ENCODE results near the gene OBP2A. TPM values are rescaled to one million over a fixed set of nuclear protein-coding genes. Genes with fewer than 3 reads are reported as not detected.
"Not testable (repeated sequence)": the region's sequence is repeated elsewhere in the genome, so short reads cannot be mapped to it uniquely, and the experiment has no call there.

OBP2A gene
- total RNA-seq, 2 experiments from 2014 or later = not detected

DNA sequence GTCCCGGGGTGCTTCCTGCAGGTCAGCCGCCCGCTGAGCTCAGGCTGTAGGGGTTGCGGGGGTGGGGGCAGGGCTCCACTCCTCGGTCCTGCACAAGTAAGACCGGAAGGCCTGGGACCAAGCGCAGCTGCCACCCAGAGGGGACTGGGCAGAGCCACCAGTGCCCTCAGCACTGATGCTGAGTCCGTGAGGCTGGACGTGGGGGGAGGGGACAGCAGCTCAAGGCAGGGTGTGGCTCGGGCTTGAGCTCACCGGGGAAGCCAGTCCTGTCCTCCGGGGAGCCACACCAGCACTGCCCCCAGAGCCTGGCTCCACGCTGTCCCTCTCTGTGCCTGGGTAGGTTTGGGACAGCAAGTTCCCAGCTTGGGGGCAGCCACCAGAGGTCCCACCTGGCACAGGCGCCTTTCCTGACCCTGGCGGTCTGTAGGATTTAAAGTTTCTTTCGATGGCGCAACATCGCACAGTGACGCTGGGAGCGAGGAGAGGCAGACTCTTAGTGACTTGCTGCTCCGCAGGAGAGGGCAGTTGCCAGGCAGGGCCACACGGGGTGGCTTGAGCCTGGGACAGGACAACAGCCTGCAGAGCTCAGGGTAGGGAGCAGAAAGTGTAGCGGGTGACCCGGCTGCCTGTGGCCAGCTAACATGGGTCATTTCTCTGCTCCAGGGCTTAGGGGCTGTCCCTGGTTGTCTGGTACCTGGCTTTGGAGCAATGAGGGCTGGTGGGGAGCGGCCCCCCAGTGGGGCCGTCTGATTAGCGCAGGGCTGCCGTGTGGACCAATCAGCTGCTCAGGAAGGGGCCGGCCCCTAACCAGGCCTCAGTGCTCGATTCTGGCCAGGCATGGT lies 19.0 kb upstream of the OBP2A start:
- H3K4me3 Mint-ChIP-seq = no peak overlapping the region
- no peak overlapping the region for H3K27ac Mint-ChIP-seq
- no peaks in the 10 kb centered on the region for H3K27me3 Mint-ChIP-seq
- no peaks in the 10 kb centered on the region for H3K9me3 Mint-ChIP-seq
- H3K36me3 Mint-ChIP-seq (ENCODE audit: low read depth) = no peaks in the 10 kb centered on the region
- ChIA-PET POLR2A (interaction anchor here (0.6 kb wide), 1 partner anchor 731 kb away, joined by 3 read pairs; no protein-coding TSS in a partner anchor), CTCF (no interaction called here)
- peaks cover 2% of the 10 kb centered on the region for H3K4me1 Mint-ChIP-seq
- DNase-seq = no peak

GRCh38 chr9:135528842-135529435 lies 17.0 kb upstream of the OBP2A start:
- H3K27ac Mint-ChIP-seq; POLR2A ChIA-PET; H3K4me3 Mint-ChIP-seq; H3K4me1 Mint-ChIP-seq; H3K27me3 Mint-ChIP-seq; CTCF ChIA-PET; DNase-seq; H3K36me3 Mint-ChIP-seq (ENCODE audit: low read depth); H3K9me3 Mint-ChIP-seq: not testable (repeated sequence)

- Mint-ChIP-seq H3K4me3 (no peak overlapping the region), H3K27ac (no peak overlapping the region), H3K27me3 (peaks cover 9% of the 10 kb centered on the region), H3K4me1 (peaks cover 2% of the 10 kb centered on the region), H3K9me3 (no peaks in the 10 kb centered on the region), H3K36me3 (ENCODE audit: low read depth) (no peaks in the 10 kb centered on the region)
- CTCF ChIA-PET = no interaction called here
- POLR2A ChIA-PET = no interaction called here
- no peak for DNase-seq
These were observed 15.8 kb upstream of the OBP2A start for GRCh38 chr9:135530146-135530545.

DNA sequence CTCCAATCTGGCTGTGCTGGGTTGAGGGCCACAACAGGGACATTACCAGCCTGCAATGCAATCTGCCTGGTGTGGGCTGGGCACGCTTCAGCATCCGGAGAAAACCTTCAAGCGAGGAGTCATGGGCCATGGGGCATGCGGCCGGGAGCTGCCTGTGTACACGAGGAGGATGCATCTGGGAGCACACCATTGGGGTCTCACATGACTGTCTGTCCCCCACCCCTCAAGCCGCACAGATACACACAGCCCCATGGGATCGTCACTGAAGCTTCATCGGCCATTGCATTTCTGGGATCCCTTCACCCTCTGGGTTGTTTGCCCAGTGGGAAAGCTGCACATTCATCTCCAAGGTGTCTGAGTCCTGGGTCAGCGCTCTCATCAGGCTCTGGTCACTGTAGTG lies 14.8 kb upstream of the OBP2A start:
- no peak for DNase-seq
- POLR2A ChIA-PET = no interaction called here
- peaks cover 2% of the 10 kb centered on the region for H3K4me1 Mint-ChIP-seq
- H3K4me3 Mint-ChIP-seq = no peak overlapping the region
- no peak overlapping the region for H3K27ac Mint-ChIP-seq
- CTCF ChIA-PET = no interaction called here
- peaks cover 9% of the 10 kb centered on the region for H3K27me3 Mint-ChIP-seq
- no peaks in the 10 kb centered on the region for H3K36me3 Mint-ChIP-seq (ENCODE audit: low read depth)
- H3K9me3 Mint-ChIP-seq = no peaks in the 10 kb centered on the region

- Mint-ChIP-seq H3K9me3 (no peaks in the 10 kb centered on the region), H3K4me3 (no peak overlapping the region), H3K36me3 (ENCODE audit: low read depth) (no peaks in the 10 kb centered on the region), H3K4me1 (peaks cover 2% of the 10 kb centered on the region), H3K27me3 (peaks cover 12% of the 10 kb centered on the region), H3K27ac (no peak overlapping the region)
- CTCF ChIA-PET = interaction anchor here (0.6 kb wide), 1 partner anchor 1087 kb away, joined by 3 read pairs; no protein-coding TSS in a partner anchor
- no peak for DNase-seq
- POLR2A ChIA-PET = no interaction called here
These were observed 12.8 kb upstream of the OBP2A start for GRCh38 chr9:135533113-135533512.

DNA sequence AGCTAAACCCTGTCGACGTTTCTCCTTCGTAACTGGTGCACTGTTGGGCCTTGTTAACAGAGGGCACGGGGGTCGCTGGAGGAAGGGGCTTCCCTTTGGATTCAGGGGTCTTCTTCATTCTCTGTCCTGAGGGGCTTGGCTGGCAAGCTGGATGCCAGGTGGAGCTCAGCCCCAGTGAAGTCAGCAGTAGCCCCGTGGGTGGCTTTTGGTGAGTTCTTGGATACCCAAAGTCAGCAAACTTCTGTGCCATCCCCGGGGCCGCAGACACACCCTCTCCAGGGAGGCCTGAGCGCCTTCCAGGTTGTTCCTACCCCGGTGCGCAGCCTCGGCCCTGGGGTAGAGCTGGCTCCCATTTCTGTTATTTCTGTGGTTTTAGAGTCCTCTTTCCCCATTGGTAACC lies 12.3 kb upstream of the OBP2A start:
- CTCF ChIA-PET = interaction anchor here (0.6 kb wide), 1 partner anchor 1087 kb away, joined by 3 read pairs; no protein-coding TSS in a partner anchor
- no peak overlapping the region for H3K27ac Mint-ChIP-seq
- no peaks in the 10 kb centered on the region for H3K36me3 Mint-ChIP-seq (ENCODE audit: low read depth)
- peaks cover 12% of the 10 kb centered on the region for H3K27me3 Mint-ChIP-seq
- no peak overlapping the region for H3K4me3 Mint-ChIP-seq
- peaks cover 2% of the 10 kb centered on the region for H3K4me1 Mint-ChIP-seq
- no peak for DNase-seq
- POLR2A ChIA-PET = no interaction called here
- H3K9me3 Mint-ChIP-seq = no peaks in the 10 kb centered on the region

GRCh38 chr9:135534192-135534711 lies 11.7 kb upstream of the OBP2A start:
- H3K4me3 Mint-ChIP-seq; DNase-seq; POLR2A ChIA-PET; H3K27ac Mint-ChIP-seq; CTCF ChIA-PET; H3K36me3 Mint-ChIP-seq (ENCODE audit: low read depth); H3K9me3 Mint-ChIP-seq; H3K4me1 Mint-ChIP-seq: not testable (repeated sequence)
- peaks cover 12% of the 10 kb centered on the region for H3K27me3 Mint-ChIP-seq

- H3K36me3 Mint-ChIP-seq (ENCODE audit: low read depth); DNase-seq; H3K9me3 Mint-ChIP-seq; H3K4me1 Mint-ChIP-seq; CTCF ChIA-PET; H3K4me3 Mint-ChIP-seq; POLR2A ChIA-PET; H3K27ac Mint-ChIP-seq: not testable (repeated sequence)
- peaks cover 12% of the 10 kb centered on the region for H3K27me3 Mint-ChIP-seq
These were observed 11.1 kb upstream of the OBP2A start for GRCh38 chr9:135534826-135535225.

- H3K36me3 Mint-ChIP-seq (ENCODE audit: low read depth); H3K4me3 Mint-ChIP-seq; H3K9me3 Mint-ChIP-seq; H3K27ac Mint-ChIP-seq; POLR2A ChIA-PET; DNase-seq; CTCF ChIA-PET; H3K4me1 Mint-ChIP-seq: not testable (repeated sequence)
- peaks cover 12% of the 10 kb centered on the region for H3K27me3 Mint-ChIP-seq
These were observed 10.3 kb upstream of the OBP2A start for GRCh38 chr9:135535631-135536030.

DNA sequence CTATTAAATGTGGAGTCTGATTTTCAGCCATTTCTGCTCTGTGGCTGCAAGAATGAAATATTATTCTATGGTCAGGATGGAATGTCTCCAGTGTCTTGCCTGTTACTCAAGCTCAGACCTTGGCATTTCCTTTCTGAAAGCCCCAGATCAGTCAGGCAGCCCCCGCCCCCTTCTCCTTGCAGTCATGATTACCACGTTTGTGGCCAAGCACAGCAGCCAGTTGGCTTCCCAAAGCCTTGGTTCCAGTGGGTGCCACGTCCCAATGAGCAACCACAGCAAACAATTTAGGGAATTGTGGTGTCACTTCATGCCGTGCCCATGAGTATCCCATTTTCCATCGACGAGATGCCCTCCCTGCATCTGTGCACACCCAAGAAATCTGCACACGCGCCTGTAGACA lies 9.7 kb upstream of the OBP2A start:
- H3K27me3 Mint-ChIP-seq = peaks cover 12% of the 10 kb centered on the region
- POLR2A ChIA-PET = no interaction called here
- H3K9me3 Mint-ChIP-seq = no peaks in the 10 kb centered on the region
- CTCF ChIA-PET = no interaction called here
- no peak for DNase-seq
- H3K27ac Mint-ChIP-seq = no peak overlapping the region
- H3K4me3 Mint-ChIP-seq = no peak overlapping the region
- no peaks in the 10 kb centered on the region for H3K4me1 Mint-ChIP-seq
- no peaks in the 10 kb centered on the region for H3K36me3 Mint-ChIP-seq (ENCODE audit: low read depth)

- H3K27ac Mint-ChIP-seq, H3K4me1 Mint-ChIP-seq, POLR2A ChIA-PET: not testable (repeated sequence)
These were observed 2.5 kb upstream of the OBP2A start for GRCh38 chr9:135543262-135543894.

GRCh38 chr9:135544981-135545635 lies 818 bp upstream of the OBP2A start:
- Mint-ChIP-seq H3K27me3 (peaks cover 9% of the 10 kb centered on the region), H3K4me1 (no peaks in the 10 kb centered on the region), H3K27ac (no peak overlapping the region), H3K9me3 (no peaks in the 10 kb centered on the region), H3K4me3 (no peak overlapping the region), H3K36me3 (ENCODE audit: low read depth) (no peaks in the 10 kb centered on the region)
- POLR2A ChIA-PET = no interaction called here
- CTCF ChIA-PET = no interaction called here
- no peak for DNase-seq

More at GRCh38 chr9:135543262-135543894, 2.5 kb upstream of the OBP2A start:
- H3K9me3 Mint-ChIP-seq; CTCF ChIA-PET; H3K36me3 Mint-ChIP-seq (ENCODE audit: low read depth); H3K4me3 Mint-ChIP-seq; H3K27me3 Mint-ChIP-seq; DNase-seq: not testable (repeated sequence)

Data from activated CD4-positive, alpha-beta T cell treated with anti-CD3 and anti-CD28 coated beads, Interleukin-2, amount 10 ng/mL, durations not matched to agents 7 days and 5 days (primary cell).